OCI-LY1 (cell line): ENCODE measurements around the gene MAPT.

ENCODE experiments used
- EZH2 ChIP-seq: fragments of 200-600 bp; sonication (generic), shearing (Covaris generic); IDR thresholded peaks from 2 replicates; pipeline ENCODE4 v1.8.0; 2017; ENCODE audit warnings: borderline replicate concordance, mixed run types, mild to moderate bottlenecking, antibody characterized with exemption, low read length, moderate library complexity, mixed read lengths
- TF ChIP-seq, protein P1 (sequence below): fragments of 200-600 bp; sonication (generic), shearing (Covaris generic); IDR thresholded peaks from 2 replicates; pipeline ENCODE4 v1.5.1; 2017; ENCODE audit warnings: mild to moderate bottlenecking, antibody characterized with exemption, low read length, moderate library complexity, mixed read lengths

DNA sequence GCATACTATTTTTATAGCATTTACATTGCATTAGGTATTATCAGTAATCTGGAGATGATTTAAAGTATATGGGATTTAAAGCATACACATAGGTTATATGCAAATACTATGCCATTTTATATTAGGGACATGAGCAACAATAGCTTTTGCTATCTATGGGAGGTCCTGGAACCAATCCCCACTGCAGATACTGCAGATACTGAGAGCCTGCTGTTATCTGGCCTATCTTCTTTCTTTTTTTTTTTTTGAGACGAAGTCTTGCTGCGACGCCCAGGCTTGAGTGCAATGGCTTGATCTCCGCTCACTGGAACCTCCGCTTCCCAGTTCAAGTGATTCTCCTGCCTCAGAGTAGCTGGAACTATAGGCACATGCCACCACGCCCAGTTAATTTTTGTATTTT, 142.1 kb downstream of the MAPT start:
- TF ChIP-seq, protein P1, sequence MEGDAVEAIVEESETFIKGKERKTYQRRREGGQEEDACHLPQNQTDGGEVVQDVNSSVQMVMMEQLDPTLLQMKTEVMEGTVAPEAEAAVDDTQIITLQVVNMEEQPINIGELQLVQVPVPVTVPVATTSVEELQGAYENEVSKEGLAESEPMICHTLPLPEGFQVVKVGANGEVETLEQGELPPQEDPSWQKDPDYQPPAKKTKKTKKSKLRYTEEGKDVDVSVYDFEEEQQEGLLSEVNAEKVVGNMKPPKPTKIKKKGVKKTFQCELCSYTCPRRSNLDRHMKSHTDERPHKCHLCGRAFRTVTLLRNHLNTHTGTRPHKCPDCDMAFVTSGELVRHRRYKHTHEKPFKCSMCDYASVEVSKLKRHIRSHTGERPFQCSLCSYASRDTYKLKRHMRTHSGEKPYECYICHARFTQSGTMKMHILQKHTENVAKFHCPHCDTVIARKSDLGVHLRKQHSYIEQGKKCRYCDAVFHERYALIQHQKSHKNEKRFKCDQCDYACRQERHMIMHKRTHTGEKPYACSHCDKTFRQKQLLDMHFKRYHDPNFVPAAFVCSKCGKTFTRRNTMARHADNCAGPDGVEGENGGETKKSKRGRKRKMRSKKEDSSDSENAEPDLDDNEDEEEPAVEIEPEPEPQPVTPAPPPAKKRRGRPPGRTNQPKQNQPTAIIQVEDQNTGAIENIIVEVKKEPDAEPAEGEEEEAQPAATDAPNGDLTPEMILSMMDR, result no peak
- no peak for TF ChIP-seq EZH2
